Upper lobe of right lung (tissue), 1 donor: ENCODE measurements around the gene XYLT1. TPM values are rescaled to one million over a fixed set of nuclear protein-coding genes. Genes with fewer than 3 reads are reported as not detected.

Source experiments
- ATAC-seq: fragments of 200-7000 bp; cut with Tn5 transposase; one replicate; pipeline ENCODE4 v1.9.1; 2020; ENCODE audit warnings: mild to moderate bottlenecking, moderate library complexity
- DNase-seq: peaks from one replicate; pipeline ENCODE4 v3.0.0-alpha.2; 2020
- H3K27ac ChIP-seq: fragments of 200-600 bp; one replicate; pipeline ENCODE4 v1.8.0; 2022
- H3K27me3 ChIP-seq: fragments of 200-600 bp; one replicate; pipeline ENCODE4 v1.8.0; 2022; ENCODE audit warnings: mild to moderate bottlenecking
- H3K36me3 ChIP-seq: fragments of 200-600 bp; one replicate; pipeline ENCODE4 v1.8.0; 2022
- H3K4me1 ChIP-seq: fragments of 200-600 bp; one replicate; pipeline ENCODE4 v1.8.0; 2022
- H3K4me3 ChIP-seq: fragments of 200-600 bp; one replicate; pipeline ENCODE4 v1.8.0; 2022; ENCODE audit warnings: mild to moderate bottlenecking
- H3K9me3 ChIP-seq: fragments of 200-600 bp; one replicate; pipeline ENCODE4 v1.8.0; 2022
- intact Hi-C: fragments of 100-400 bp; cut with DNase I; formaldehyde crosslinking; loops from one replicate; pipeline ENCODE4 v1.11.0; 2022
- total RNA-seq: library from RNA; stranded (reverse); fragmentation: NEBNext Ultra II Directional; extraction: Animal tissue kit (Norgen Biotek cat#: 25700); gene quantifications from one replicate; pipeline ENCODE4 v1.2.1, GENCODE V29; 2021
- TF ChIP-seq, protein P1 (sequence below): fragments of 200-600 bp; IDR thresholded peaks from one replicate; pipeline ENCODE4 v1.8.0; 2022; ENCODE audit warnings: antibody characterized with exemption
- donor health status: DM: no; HTN: yes; CAD: no; lungs with severe emphysema.

XYLT1 gene
- total RNA-seq, 1 donor from 2014 or later, result 12.1 TPM

DNA sequence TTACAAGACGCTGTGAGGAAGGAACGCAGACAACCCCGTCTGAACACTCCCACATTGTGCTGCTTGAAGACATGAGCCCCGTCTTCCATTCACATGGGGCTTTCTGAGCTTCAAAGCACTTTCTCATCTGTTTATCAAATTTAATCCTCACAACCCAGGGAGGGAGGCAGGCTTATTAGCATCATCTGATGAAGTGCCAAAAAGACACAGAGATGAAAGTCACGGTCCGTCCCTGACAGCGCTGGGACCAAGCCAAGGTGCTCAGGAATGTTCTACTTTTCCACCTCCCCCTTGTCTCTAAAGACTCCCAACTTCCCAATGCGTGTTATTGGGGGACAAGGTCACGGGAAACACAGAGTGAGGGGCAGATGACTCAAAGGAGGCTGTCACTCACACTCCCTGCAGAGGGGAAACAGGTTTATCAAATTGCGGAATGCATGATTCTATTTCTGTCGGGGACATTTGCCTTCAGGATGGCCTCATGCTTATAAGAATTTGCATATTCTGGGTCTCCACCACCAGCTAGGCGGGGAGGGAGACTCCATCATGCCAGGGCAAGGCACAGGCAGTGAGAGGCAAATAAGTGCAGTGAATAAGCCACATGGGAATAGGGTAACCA, 10.7 kb downstream of the XYLT1 start:
- ATAC-seq, result no peak
- no peaks in the 10 kb centered on the region for H3K4me1 ChIP-seq
- H3K27ac ChIP-seq, result no peak overlapping the region
- TF ChIP-seq, protein P1, sequence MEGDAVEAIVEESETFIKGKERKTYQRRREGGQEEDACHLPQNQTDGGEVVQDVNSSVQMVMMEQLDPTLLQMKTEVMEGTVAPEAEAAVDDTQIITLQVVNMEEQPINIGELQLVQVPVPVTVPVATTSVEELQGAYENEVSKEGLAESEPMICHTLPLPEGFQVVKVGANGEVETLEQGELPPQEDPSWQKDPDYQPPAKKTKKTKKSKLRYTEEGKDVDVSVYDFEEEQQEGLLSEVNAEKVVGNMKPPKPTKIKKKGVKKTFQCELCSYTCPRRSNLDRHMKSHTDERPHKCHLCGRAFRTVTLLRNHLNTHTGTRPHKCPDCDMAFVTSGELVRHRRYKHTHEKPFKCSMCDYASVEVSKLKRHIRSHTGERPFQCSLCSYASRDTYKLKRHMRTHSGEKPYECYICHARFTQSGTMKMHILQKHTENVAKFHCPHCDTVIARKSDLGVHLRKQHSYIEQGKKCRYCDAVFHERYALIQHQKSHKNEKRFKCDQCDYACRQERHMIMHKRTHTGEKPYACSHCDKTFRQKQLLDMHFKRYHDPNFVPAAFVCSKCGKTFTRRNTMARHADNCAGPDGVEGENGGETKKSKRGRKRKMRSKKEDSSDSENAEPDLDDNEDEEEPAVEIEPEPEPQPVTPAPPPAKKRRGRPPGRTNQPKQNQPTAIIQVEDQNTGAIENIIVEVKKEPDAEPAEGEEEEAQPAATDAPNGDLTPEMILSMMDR, result no peak
- H3K27me3 ChIP-seq, result no peaks in the 10 kb centered on the region
- no peak overlapping the region for H3K4me3 ChIP-seq
- no peaks in the 10 kb centered on the region for H3K36me3 ChIP-seq
- intact Hi-C loops, result no loop called here
- H3K9me3 ChIP-seq, result no peaks in the 10 kb centered on the region
- DNase-seq, result no peak

DNA sequence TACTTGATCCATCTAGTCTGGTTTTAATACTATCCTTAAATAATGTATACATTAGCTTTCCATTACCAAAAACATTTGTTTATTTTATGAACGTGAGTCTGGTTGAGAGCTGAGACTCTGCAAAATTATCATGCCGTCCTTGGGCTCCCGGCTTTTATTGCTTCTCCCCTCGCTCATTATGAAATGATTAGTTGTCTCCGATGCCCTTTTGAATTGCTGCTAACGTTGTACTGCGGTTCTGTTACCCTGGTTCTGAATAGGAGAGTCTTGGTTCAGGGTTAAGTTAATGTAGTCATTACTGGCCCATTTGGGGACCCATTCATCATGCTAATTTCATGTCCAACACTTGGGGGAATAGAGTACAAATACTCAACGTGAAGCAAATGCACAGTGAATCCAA, 12.8 kb downstream of the XYLT1 start:
- Histone ChIP-seq H3K4me3 (no peak overlapping the region), H3K27me3 (no peaks in the 10 kb centered on the region), H3K27ac (no peak overlapping the region), H3K36me3 (no peaks in the 10 kb centered on the region), H3K9me3 (no peaks in the 10 kb centered on the region), H3K4me1 (no peaks in the 10 kb centered on the region)
- TF ChIP-seq, protein P1, result no peak
- DNase-seq, result no peak
- intact Hi-C loops, result no loop called here
- ATAC-seq, result no peak

DNA sequence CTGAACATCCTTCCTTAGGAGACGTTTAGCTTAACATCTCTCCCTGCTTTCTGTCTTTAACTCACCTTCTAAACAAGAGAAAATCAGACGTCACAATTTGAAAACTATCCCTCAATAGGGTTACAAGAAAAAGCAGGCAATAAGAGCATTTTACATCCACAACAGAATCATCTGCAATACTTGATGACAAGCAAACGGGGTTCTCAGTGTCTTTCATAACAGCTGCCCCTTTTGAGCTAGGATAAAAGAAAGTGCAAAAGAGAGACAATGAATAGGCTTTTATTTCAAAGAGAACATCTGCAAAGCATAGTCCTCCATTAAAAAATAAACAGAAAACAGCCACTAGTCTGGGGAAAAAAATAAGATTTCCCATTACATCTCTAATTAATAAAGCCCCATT, 13.2 kb downstream of the XYLT1 start:
- intact Hi-C loops, result no loop called here
- no peaks in the 10 kb centered on the region for H3K4me1 ChIP-seq
- no peak overlapping the region for H3K4me3 ChIP-seq
- no peak for DNase-seq
- no peaks in the 10 kb centered on the region for H3K27me3 ChIP-seq
- no peaks in the 10 kb centered on the region for H3K36me3 ChIP-seq
- no peak overlapping the region for H3K27ac ChIP-seq
- no peak for ATAC-seq
- TF ChIP-seq, protein P1, result no peak
- no peaks in the 10 kb centered on the region for H3K9me3 ChIP-seq

- Histone ChIP-seq H3K36me3 (no peaks in the 10 kb centered on the region), H3K4me3 (no peak overlapping the region), H3K9me3 (no peaks in the 10 kb centered on the region), H3K27ac (no peak overlapping the region), H3K4me1 (peaks cover under 1% of the 10 kb centered on the region), H3K27me3 (no peaks in the 10 kb centered on the region)
- intact Hi-C loops, result no loop called here
- DNase-seq (no peak), ATAC-seq (no peak)
- TF ChIP-seq, protein P1, result no peak
Observed at GRCh38 chr16:17454162-17454730, 16.5 kb downstream of the XYLT1 start.

- TF ChIP-seq, protein P1, result no peak
- no peak for ATAC-seq
- no peaks in the 10 kb centered on the region for H3K36me3 ChIP-seq
- no peak overlapping the region for H3K4me3 ChIP-seq
- intact Hi-C loops, result no loop called here
- no peak overlapping the region for H3K27ac ChIP-seq
- no peaks in the 10 kb centered on the region for H3K27me3 ChIP-seq
- DNase-seq, result no peak
- H3K4me1 ChIP-seq, result peaks cover 6% of the 10 kb centered on the region
- no peaks in the 10 kb centered on the region for H3K9me3 ChIP-seq
Observed at GRCh38 chr16:17453364-17454038, 17.3 kb downstream of the XYLT1 start.
